ENCODE measurements around the gene SLC24A3. TPM values are rescaled to one million over a fixed set of nuclear protein-coding genes. Genes with fewer than 3 reads are reported as not detected.

Gene SLC24A3
- total RNA-seq, 2 donors from 2014 or later = not detected

- no peak for ATAC-seq (replicated peaks)
- Mint-ChIP-seq H3K27ac (no peak overlapping the region), H3K4me3 (no peak overlapping the region), H3K36me3 (ENCODE audit: low read depth) (no peaks in the 10 kb centered on the region), H3K4me1 (no peaks in the 10 kb centered on the region), H3K27me3 (peaks cover 17% of the 10 kb centered on the region), H3K9me3 (no peaks in the 10 kb centered on the region)
These were observed 555.9 kb downstream of the SLC24A3 start for GRCh38 chr20:19768325-19768842.

- Mint-ChIP-seq H3K27ac (no peak overlapping the region), H3K36me3 (ENCODE audit: low read depth) (no peaks in the 10 kb centered on the region), H3K9me3 (no peaks in the 10 kb centered on the region), H3K4me3 (no peak overlapping the region), H3K4me1 (no peaks in the 10 kb centered on the region), H3K27me3 (peaks cover 21% of the 10 kb centered on the region)
- ATAC-seq (replicated peaks) = no peak
These were observed 557.1 kb downstream of the SLC24A3 start for GRCh38 chr20:19769507-19769906.

GRCh38 chr20:19770375-19770774 lies 557.9 kb downstream of the SLC24A3 start:
- H3K9me3 Mint-ChIP-seq = no peaks in the 10 kb centered on the region
- H3K36me3 Mint-ChIP-seq (ENCODE audit: low read depth) = no peaks in the 10 kb centered on the region
- no peak overlapping the region for H3K4me3 Mint-ChIP-seq
- no peaks in the 10 kb centered on the region for H3K4me1 Mint-ChIP-seq
- ATAC-seq (replicated peaks) = no peak
- H3K27me3 Mint-ChIP-seq = peaks cover 21% of the 10 kb centered on the region
- H3K27ac Mint-ChIP-seq = no peak overlapping the region

- Mint-ChIP-seq H3K27ac (no peak overlapping the region), H3K36me3 (ENCODE audit: low read depth) (no peaks in the 10 kb centered on the region), H3K9me3 (no peaks in the 10 kb centered on the region), H3K27me3 (peaks cover 20% of the 10 kb centered on the region), H3K4me1 (no peaks in the 10 kb centered on the region), H3K4me3 (no peak overlapping the region)
- no peak for ATAC-seq (replicated peaks)
These were observed 558.6 kb downstream of the SLC24A3 start for GRCh38 chr20:19771031-19771430.
